ENCODE measurements around the gene TTC33. TPM values are rescaled to one million over a fixed set of nuclear protein-coding genes. Genes with fewer than 3 reads are reported as not detected.

TTC33 gene
- total RNA-seq, 1 experiment from 2014 or later = 12.6 TPM

DNA sequence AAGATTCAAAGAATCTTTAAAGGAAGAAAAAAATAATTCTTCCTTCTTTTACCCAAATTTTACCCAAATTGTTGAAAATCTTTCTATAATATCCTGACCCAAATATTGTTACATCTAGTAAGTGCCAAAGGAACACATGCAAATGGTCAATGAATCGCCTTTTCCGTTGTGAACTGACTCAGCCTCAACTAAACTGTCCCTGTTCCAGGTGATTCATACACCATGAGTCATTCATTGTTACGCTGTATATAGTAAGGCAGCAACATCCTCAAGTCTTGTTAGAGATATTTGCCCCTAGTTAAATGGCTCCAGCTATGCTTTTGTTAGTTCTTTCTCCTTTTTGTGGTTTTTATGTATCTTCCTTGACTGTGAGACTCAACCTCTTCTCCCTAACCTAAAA, 66.3 kb downstream of the TTC33 start:
- in situ Hi-C loops (cut with HindIII; ENCODE audit: low pct_unique_long_range_greater_than_20kb, low sequenced_read_pairs) = no loop called here
- Histone ChIP-seq H3K4me3 (ENCODE audit: low read depth in 2 of 2, low read length in 2 of 2) (no peak overlapping the region), H3K27ac (ENCODE audit: low read length) (peak overlapping the region; percentile 90), H3K27me3 (ENCODE audit: control insufficient read depth, insufficient read depth, low read length) (no peaks in the 10 kb centered on the region), H3K9me3 (ENCODE audit: control insufficient read depth, insufficient read depth, low read depth, low read length) (peaks cover 2% of the 10 kb centered on the region; the same call in 1 of the 2 replicates), H3K36me3 (ENCODE audit: control insufficient read depth, insufficient read depth, low read length) (peaks cover 5% of the 10 kb centered on the region; the same call in 1 of the 2 replicates), H3K4me1 (ENCODE audit: control insufficient read depth, insufficient read depth, low read length) (peaks cover 51% of the 10 kb centered on the region)
- ChIA-PET POLR2A (interaction anchor here (0.7 kb wide), 1 partner anchor 689 kb away, joined by 3 read pairs; no protein-coding TSS in a partner anchor), CTCF (no interaction called here)
- BruUV-seq (replicated peaks) = no TSS peak
- TF ChIP-seq REST (IDR thresholded peaks at IDR 0.05; ENCODE audit: insufficient read depth in 1 of 2, low read depth in 2 of 2, low read length in 1 of 2) = no peak
- no peak for TF ChIP-seq SIN3A (IDR thresholded peaks at IDR 0.05; ENCODE audit: borderline replicate concordance, insufficient read depth, low read depth, low read length)
- no peak for TF ChIP-seq TCF7L2 (IDR thresholded peaks at IDR 0.05; ENCODE audit: low read depth, low read length)
- TF ChIP-seq POLR2AphosphoS5 (IDR thresholded peaks at IDR 0.05; ENCODE audit: low read depth, low read length) = peak; percentile 83; the same call in 1 of the 2 replicates
- peak; percentile 88 for ATAC-seq
- peak; percentile 100 for DNase-seq (ENCODE audit: low read depth, low spot score)
- intact Hi-C loops (cut with micrococcal nuclease; ENCODE audit: unreplicated experiment) = loop anchor here (2.0 to 10.0 kb wide), 5 partner anchors 48 to 1107 kb away; no protein-coding TSS in a partner anchor

- peak overlapping the region; percentile 90 for H3K27ac ChIP-seq (ENCODE audit: low read length)
- BruUV-seq (replicated peaks) = TSS peak; percentile 94
These were observed 66.8 kb downstream of the TTC33 start for GRCh38 chr5:40688996-40689395.

More at GRCh38 chr5:40688996-40689395, 66.8 kb downstream of the TTC33 start:
- peaks cover 5% of the 10 kb centered on the region; the same call in 1 of the 2 replicates for H3K36me3 ChIP-seq (ENCODE audit: control insufficient read depth, insufficient read depth, low read length)
- no peaks in the 10 kb centered on the region for H3K27me3 ChIP-seq (ENCODE audit: control insufficient read depth, insufficient read depth, low read length)
- TF ChIP-seq CTCF (IDR thresholded peaks at IDR 0.05) (no peak), SIN3A (IDR thresholded peaks at IDR 0.05; ENCODE audit: borderline replicate concordance, insufficient read depth, low read depth, low read length) (no peak), POLR2AphosphoS5 (IDR thresholded peaks at IDR 0.05; ENCODE audit: low read depth, low read length) (no peak), TCF7L2 (IDR thresholded peaks at IDR 0.05; ENCODE audit: low read depth, low read length) (no peak), REST (IDR thresholded peaks at IDR 0.05; ENCODE audit: insufficient read depth in 1 of 2, low read depth in 2 of 2, low read length in 1 of 2) (no peak)
- DNase-seq (ENCODE audit: low read depth, low spot score) = no peak
- ChIA-PET POLR2A (interaction anchor here (0.7 kb wide), 1 partner anchor 689 kb away, joined by 3 read pairs; no protein-coding TSS in a partner anchor), CTCF (interaction anchor here (0.6 kb wide), 1 partner anchor 543 kb away, joined by 3 read pairs; no protein-coding TSS in a partner anchor)
- intact Hi-C loops (cut with micrococcal nuclease; ENCODE audit: unreplicated experiment) = loop anchor here (1.0 to 10.0 kb wide), 6 partner anchors 48 to 1107 kb away; no protein-coding TSS in a partner anchor
- H3K4me3 ChIP-seq (ENCODE audit: low read depth in 2 of 2, low read length in 2 of 2) = no peak overlapping the region
- no peak for ATAC-seq
- peaks cover 56% of the 10 kb centered on the region for H3K4me1 ChIP-seq (ENCODE audit: control insufficient read depth, insufficient read depth, low read length)
- no peaks in the 10 kb centered on the region for H3K9me3 ChIP-seq (ENCODE audit: control insufficient read depth, insufficient read depth, low read depth, low read length)
- in situ Hi-C loops (cut with HindIII; ENCODE audit: low pct_unique_long_range_greater_than_20kb, low sequenced_read_pairs) = no loop called here
